BJ (cell line): ENCODE data around the gene HDX. TPM values are rescaled to one million over a fixed set of nuclear protein-coding genes. Genes with fewer than 3 reads are reported as not detected.

Experiments
- CTCF ChIA-PET: fragments of 350-600 bp; formaldehyde crosslinking; extraction: SDS; loops from one replicate; lab custom pipeline; 2021; ENCODE audit warnings: antibody characterized with exemption, inconsistent platforms; lab: Yijun Ruan, JAX
- POLR2A ChIA-PET: fragments of 300-600 bp; sonication (Branson Sonifier 250); formaldehyde crosslinking; extraction: SDS; loops from one replicate; lab custom pipeline; 2021; ENCODE audit warnings: antibody characterized with exemption; lab: Charles Lee
- DNase-seq: peaks from one replicate; pipeline ENCODE4 v3.0.0-alpha.2; 2011; ENCODE audit warnings: low read depth
- H3K27me3 ChIP-seq: 2 replicates; pipeline ENCODE4 v1.6.0; 2011; ENCODE audit warnings: low read length; ENCODE audit not compliant: control insufficient read depth, insufficient read depth
- H3K36me3 ChIP-seq: 2 replicates; pipeline ENCODE4 v1.5.1; 2011; ENCODE audit warnings: low read length; ENCODE audit not compliant: control insufficient read depth, insufficient read depth
- H3K4me3 ChIP-seq: 2 replicates; pipeline ENCODE4 v1.5.1; 2011; ENCODE audit warnings: low read depth, mild to moderate bottlenecking, control low read depth, low read length
- CTCF ChIP-seq: IDR thresholded peaks from 2 replicates; pipeline ENCODE4 v1.5.1; 2011; ENCODE audit warnings: low read depth, mild to moderate bottlenecking, control low read depth, inconsistent platforms, low read length, moderate library complexity; ENCODE audit not compliant: insufficient read depth
- polyA plus RNA-seq: library from polyadenylated mRNA; depleted of rRNA; stranded (reverse); fragments of >200 nt; gene quantifications from 2 replicates; pipeline ENCODE4 v1.2.3, GENCODE V29; 2011

The HDX gene
- polyA plus RNA-seq, 1 experiment, result 1.2 TPM

GRCh38 chrX:84467898-84468297, 34.4 kb downstream of the HDX start:
- POLR2A ChIA-PET, result no interaction called here
- Histone ChIP-seq H3K4me3 (no peak overlapping the region), H3K27me3 (no peaks in the 10 kb centered on the region), H3K36me3 (no peaks in the 10 kb centered on the region)
- no peak for TF ChIP-seq CTCF
- DNase-seq, result no peak
- CTCF ChIA-PET, result no interaction called here

- ChIA-PET CTCF (no interaction called here), POLR2A (no interaction called here)
- TF ChIP-seq CTCF, result no peak
- no peaks in the 10 kb centered on the region for H3K36me3 ChIP-seq
- no peak overlapping the region for H3K4me3 ChIP-seq
- DNase-seq, result no peak
- no peaks in the 10 kb centered on the region for H3K27me3 ChIP-seq
These were observed 48.7 kb downstream of the HDX start for GRCh38 chrX:84453351-84454246.

- CTCF ChIA-PET, result no interaction called here
- no peak for TF ChIP-seq CTCF
- POLR2A ChIA-PET, result no interaction called here
- no peak for DNase-seq
- Histone ChIP-seq H3K4me3 (no peak overlapping the region), H3K27me3 (no peaks in the 10 kb centered on the region), H3K36me3 (no peaks in the 10 kb centered on the region)
These were observed 61.1 kb downstream of the HDX start for GRCh38 chrX:84441143-84441542.

- H3K4me3 ChIP-seq, result no peak overlapping the region
- no peak for DNase-seq
- ChIA-PET POLR2A (no interaction called here), CTCF (no interaction called here)
- H3K27me3 ChIP-seq, result no peaks in the 10 kb centered on the region
- TF ChIP-seq CTCF, result no peak
- H3K36me3 ChIP-seq, result no peaks in the 10 kb centered on the region
These were observed 87.1 kb downstream of the HDX start for GRCh38 chrX:84415140-84415539.

GRCh38 chrX:84363663-84364062, 138.6 kb downstream of the HDX start:
- Histone ChIP-seq H3K4me3 (no peak overlapping the region), H3K36me3 (no peaks in the 10 kb centered on the region), H3K27me3 (no peaks in the 10 kb centered on the region)
- ChIA-PET CTCF (interaction anchor here (0.7 kb wide), 1 partner anchor 24 kb away, joined by 3 read pairs; no protein-coding TSS in a partner anchor), POLR2A (no interaction called here)
- TF ChIP-seq CTCF, result no peak
- DNase-seq, result no peak
